ENCODE data around the gene UNC119.
"Not testable (repeated sequence)": the region's sequence is repeated elsewhere in the genome, so short reads cannot be mapped to it uniquely, and the experiment has no call there.

DNA sequence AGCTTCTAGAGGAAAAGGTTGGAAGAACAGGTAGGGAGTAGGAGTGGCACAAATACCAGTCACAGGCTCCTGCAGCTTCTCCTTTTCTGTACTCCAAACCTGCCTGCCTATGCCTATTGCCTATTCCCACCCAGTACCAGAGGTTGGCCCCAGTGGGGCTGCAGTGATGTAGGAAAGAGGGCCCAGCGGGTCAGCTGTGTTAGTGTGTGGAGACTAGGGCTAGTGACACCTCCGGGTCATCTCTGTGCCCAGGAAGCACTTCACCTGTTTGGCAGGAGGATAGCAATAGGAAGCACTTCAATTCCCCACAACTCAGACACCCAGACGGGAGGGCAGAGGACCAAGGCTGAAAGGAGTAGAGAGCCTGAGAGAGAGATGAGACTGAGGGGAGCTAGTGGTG is 23.6 kb upstream of the UNC119 start:
- not testable (repeated sequence) for TF ChIP-seq EZH2 (IDR thresholded peaks at IDR 0.05; ENCODE audit: low read length, unreplicated experiment); CTCF (conservative IDR thresholded peaks at IDR 0.05; ENCODE audit: low read depth, low read length); EZH2phosphoT487 (IDR thresholded peaks at IDR 0.05; ENCODE audit: borderline replicate concordance, low read length)
